H1 (cell line): ENCODE data around the gene SLC24A4. TPM values are rescaled to one million over a fixed set of nuclear protein-coding genes. Genes with fewer than 3 reads are reported as not detected.

Experiments used
- CHD7 ChIP-seq: fragments of 300-600 bp; sonication (generic); IDR thresholded peaks from 2 replicates; pipeline ENCODE4 v1.7.1; 2012; ENCODE audit warnings: low read length, moderate library complexity, mild to moderate bottlenecking, inconsistent platforms; ENCODE audit not compliant: insufficient replicate concordance
- CTBP2 ChIP-seq: IDR thresholded peaks from 2 replicates; pipeline ENCODE4 v1.7.0; 2011; ENCODE audit warnings: borderline replicate concordance, mild to moderate bottlenecking, moderate library complexity, mixed read lengths, low read length; ENCODE audit not compliant: insufficient read depth, insufficient read length
- FOSL1 ChIP-seq: IDR thresholded peaks from 2 replicates; pipeline ENCODE4 v1.6.1; 2011; ENCODE audit warnings: mild to moderate bottlenecking, low read depth, low read length, moderate library complexity; ENCODE audit not compliant: insufficient read depth
- HDAC6 ChIP-seq: IDR thresholded peaks from one replicate; pipeline ENCODE4 v1.7.1; 2012; ENCODE audit warnings: low read depth, mild to moderate bottlenecking, inconsistent platforms, low read length, moderate library complexity
- polyA plus RNA-seq, 7 experiments: library from polyadenylated mRNA; depleted of rRNA in 3 of 7; stranded (reverse) in 5 of 7; unstranded in 2 of 7; fragments of >200 nt in 5 of 7; fragments of 200-250 nt in 2 of 7; gene quantifications; 1 replicate in 5 of 7; 2 replicates in 1 of 7; 4 replicates in 1 of 7; pipeline versions ENCODE4 v1.2.1 to v1.2.3, GENCODE V29; 2011 to 2013; ENCODE audit warnings: missing spikeins in 2 of 7, mixed read lengths in 2 of 7
- total RNA-seq: library from RNA; stranded (reverse); fragmentation: NEBNext Ultra II Directional; extraction: Animal tissue kit (Norgen Biotek cat#: 25700); gene quantifications from 2 replicates; pipeline ENCODE4 v1.2.1, GENCODE V29; 2021

The SLC24A4 gene
- total and polyA plus RNA-seq, 2 of the 8 experiments (the other 6 are each of a cell fraction or from before 2014, with no cell fraction given), result 0.27 to 0.89 TPM

- TF ChIP-seq CTBP2 (no peak), HDAC6 (no peak), FOSL1 (no peak), CHD7 (no peak)
These were observed 151.1 kb downstream of the SLC24A4 start (continued) for GRCh38 chr14:92473969-92474535.
